ENCODE measurements around the gene CEP89.

GRCh38 chr19:32971715-32972540, at the start of gene CEP89, which contains the start of gene FAAP24:
- no peak for TF ChIP-seq CTCF (IDR thresholded peaks at IDR 0.05)
- TF ChIP-seq GABPB1 (CRISPR knock-in tag; IDR thresholded peaks at IDR 0.05), result peak; percentile 93
- no peak for TF ChIP-seq USF1 (CRISPR knock-in tag; IDR thresholded peaks at IDR 0.05)
- TF ChIP-seq SMAD4 (CRISPR knock-in tag; IDR thresholded peaks at IDR 0.05), result no peak
- TF ChIP-seq ZBTB43 (CRISPR knock-in tag; IDR thresholded peaks at IDR 0.05), result no peak
- TF ChIP-seq JUN (CRISPR knock-in tag; IDR thresholded peaks at IDR 0.05), result no peak
- TF ChIP-seq MLX (CRISPR knock-in tag; IDR thresholded peaks at IDR 0.05), result no peak
- no peak for TF ChIP-seq AFF4 (CRISPR knock-in tag; IDR thresholded peaks at IDR 0.05; ENCODE audit: borderline replicate concordance)
- TF ChIP-seq ATF3 (CRISPR knock-in tag; conservative IDR thresholded peaks at IDR 0.05), result no peak
- TF ChIP-seq ZNF423 (CRISPR knock-in tag; IDR thresholded peaks at IDR 0.05), result no peak
- no peak for TF ChIP-seq ZNF232 (CRISPR knock-in tag; IDR thresholded peaks at IDR 0.05)
- no peak for TF ChIP-seq NR1H2 (CRISPR knock-in tag; IDR thresholded peaks at IDR 0.05)
